Stimulated activated CD4-positive, alpha-beta T cell treated with anti-CD3 and anti-CD28 coated beads, Interleukin-4, amount 100 ng/mL, for 24 hours (primary cell): ENCODE results near the gene MTUS2.
A peak's percentile ranks its signal among the peaks of the same experiment; 100 is the strongest.

Experiments used
- DNase-seq: peaks from one replicate; pipeline ENCODE4 v3.0.0-alpha.2; 2020

Gene MTUS2

GRCh38 chr13:29496241-29496712 is 676.1 kb downstream of the MTUS2 start:
- DNase-seq: no peak

DNA sequence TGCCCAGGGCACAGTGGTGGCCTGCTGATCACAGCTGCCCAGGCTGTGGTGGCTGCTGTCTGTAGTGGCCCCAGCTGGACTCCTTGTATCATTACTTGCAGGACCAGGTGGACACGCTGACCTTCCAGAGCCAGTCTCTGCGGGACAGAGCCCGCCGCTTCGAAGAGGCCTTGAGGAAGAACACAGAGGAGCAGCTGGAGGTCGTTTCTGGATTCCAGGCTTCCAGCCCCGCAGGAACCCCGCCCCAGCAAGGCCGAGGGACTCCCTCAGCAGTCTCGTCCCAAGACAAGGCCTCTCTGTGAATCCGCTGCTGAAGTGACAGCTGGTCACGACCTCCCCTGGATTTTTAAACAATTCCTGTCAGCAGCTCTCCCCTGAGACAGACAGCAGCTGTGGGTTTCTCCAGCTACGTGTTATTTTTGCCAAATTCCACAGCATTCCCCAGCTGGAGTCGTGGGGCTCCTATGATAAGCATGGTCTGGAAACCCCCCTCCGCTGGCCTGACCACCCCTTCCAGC is 677.1 kb downstream of the MTUS2 start:
- DNase-seq: no peak

- no peak for DNase-seq
Measured at GRCh38 chr13:29498426-29499040, 678.4 kb downstream of the MTUS2 start.

- DNase-seq: no peak
Measured at GRCh38 chr13:29499506-29500165, 679.5 kb downstream of the MTUS2 start.

DNA sequence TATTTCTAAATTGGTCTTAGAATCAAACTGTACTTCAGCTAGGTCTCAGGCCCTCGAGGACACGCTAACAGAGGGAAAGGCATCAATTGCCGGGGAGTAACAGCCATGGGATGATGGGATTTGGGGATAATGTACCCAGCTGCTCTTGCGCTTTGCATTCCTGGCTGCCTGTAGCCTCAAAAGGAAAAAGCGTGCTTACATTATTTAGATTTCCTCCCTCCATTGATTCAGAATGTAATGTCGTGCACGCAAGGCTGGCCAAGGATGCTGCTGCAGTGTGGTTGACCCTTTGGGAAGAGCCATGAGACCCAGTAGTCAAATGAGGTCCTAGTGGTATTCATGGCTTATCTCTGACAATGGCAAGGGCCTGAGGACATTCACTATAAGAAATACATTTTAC is 680.2 kb downstream of the MTUS2 start:
- DNase-seq: no peak

DNA sequence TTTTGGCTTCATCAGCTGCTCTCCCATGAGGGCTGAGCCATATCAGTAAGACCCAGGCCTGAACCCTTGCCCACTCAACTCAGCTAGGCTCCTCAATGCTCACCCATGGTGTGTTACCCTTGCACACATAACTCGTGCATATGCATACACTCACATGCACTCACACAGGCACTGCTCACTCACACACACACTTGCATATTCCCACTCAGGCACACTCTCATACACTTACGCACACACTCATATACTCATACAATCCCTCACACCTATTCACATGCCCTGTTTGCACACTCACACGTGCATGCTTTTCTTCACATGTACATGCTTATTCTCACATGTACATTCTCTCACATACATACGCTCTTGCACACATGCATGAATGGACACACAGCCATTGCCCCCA is 681.5 kb downstream of the MTUS2 start:
- DNase-seq: no peak

DNA sequence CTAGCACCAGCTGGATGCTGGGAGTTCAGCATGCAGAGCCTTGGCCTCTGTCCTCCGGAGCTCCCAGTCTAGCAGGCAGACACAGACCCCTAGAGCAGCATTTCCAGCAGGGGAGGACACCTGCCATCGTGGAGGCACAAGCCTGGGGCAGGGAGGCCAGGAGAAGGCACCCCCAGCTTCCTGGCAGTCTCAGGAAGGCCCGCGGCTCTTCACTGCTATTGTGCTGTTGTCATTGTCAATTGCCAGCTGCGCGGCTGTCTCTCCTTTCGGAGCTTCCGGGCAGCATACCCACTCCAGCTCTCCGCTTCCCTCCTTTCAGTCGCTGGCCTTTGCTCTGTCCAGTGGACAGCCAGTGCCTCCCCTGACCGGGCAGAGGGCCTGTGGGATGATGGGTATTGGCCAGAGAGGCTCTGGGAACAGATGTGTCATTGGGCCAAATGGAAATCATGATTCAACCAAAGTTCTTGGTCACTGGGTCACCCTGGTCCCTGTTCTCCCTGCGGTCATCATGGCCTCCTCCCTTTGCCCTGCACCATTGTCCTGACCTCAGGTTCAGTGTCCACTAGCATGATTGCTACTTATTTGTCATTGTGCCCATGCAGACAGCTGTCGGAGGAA is 682.4 kb downstream of the MTUS2 start:
- DNase-seq: no peak

- DNase-seq: no peak
Measured at GRCh38 chr13:29503041-29503837, 683.1 kb downstream of the MTUS2 start.

GRCh38 chr13:29504691-29505090 is 684.6 kb downstream of the MTUS2 start:
- no peak for DNase-seq

GRCh38 chr13:29505511-29505910 is 685.4 kb downstream of the MTUS2 start:
- DNase-seq: no peak

DNA sequence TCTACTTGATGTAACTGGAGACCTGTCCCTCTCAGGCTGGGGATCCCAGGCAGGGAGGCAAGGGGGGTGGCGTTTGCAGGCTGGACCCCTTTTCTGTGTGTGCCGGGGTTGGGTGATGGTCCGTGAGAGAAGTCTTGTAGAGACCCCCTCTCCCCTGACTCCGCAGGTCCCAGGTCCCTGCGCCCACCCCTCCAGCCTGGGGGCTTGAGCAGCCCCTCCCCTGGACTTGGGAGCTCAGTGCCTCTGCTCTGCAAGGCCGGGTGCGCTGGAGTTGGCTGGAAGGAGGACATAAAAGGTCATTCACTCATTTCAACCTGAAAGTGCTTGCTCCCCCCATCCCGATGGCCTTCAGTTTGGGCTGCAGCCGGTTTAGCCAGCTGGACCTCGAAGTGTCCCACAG is 685.8 kb downstream of the MTUS2 start:
- DNase-seq: no peak

- DNase-seq: no peak
Measured at GRCh38 chr13:29507356-29507755, 687.2 kb downstream of the MTUS2 start.

- peak; percentile 76 for DNase-seq
Measured at GRCh38 chr13:29508130-29508875, 688.2 kb downstream of the MTUS2 start.

GRCh38 chr13:29508876-29509252 is 688.7 kb downstream of the MTUS2 start:
- no peak for DNase-seq

- DNase-seq: no peak
Measured at GRCh38 chr13:29509999-29510589, 690.0 kb downstream of the MTUS2 start.

DNA sequence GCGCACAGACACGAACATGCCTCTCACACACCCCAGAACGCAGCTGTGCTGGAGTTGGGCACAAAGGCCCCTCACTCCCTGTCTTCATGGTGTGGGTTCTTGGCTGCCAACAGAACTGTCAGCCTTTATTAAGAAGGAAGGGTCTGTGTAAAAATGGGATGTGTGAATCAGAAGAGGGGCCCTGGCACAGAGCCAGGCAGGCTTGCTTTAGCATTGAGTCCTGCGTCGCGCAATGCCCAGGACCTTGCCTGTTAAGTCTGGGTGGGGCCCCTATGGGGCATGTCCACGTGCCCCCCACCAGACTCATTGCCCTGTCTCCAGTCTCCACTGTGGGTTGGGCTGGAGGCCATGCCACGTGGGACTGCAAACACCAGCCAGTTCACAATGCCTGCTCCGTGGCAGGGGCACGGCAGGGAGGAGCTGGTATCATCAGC is 690.5 kb downstream of the MTUS2 start:
- DNase-seq: no peak

- no peak for DNase-seq
Measured at GRCh38 chr13:29511106-29511796, 691.1 kb downstream of the MTUS2 start.

DNA sequence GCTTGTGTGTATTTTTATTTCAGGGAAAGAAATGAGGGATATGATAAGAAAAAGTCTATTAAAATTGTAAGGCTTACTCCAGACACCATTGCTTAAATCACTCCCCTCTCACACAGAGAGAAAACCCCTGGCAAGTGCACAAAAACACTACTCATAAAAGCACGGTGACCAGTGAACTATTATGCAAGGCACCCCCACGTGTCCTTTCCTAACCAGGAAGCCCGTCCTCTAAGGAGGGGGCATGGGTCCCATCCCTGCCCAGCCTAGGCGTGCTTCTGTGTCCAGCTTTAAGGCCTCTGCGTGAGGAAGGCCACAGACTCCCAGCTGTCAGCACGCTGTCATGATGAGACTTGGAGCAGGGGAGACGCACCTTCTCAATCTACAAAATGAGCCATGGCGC is 691.8 kb downstream of the MTUS2 start:
- DNase-seq: no peak

GRCh38 chr13:29513002-29513980 is 693.2 kb downstream of the MTUS2 start:
- no peak for DNase-seq
